Activated T-cell treated with anti-CD3 and anti-CD28 coated beads, Interleukin-2, amount 50 U/mL, for 48 hours (primary cell): ENCODE measurements around the gene FLACC1.

Experiments
- DNase-seq, 2 experiments: peaks; one replicate each; pipeline ENCODE4 v3.0.0-alpha.2; 2020

The FLACC1 gene

GRCh38 chr2:201275069-201275468 lies 82.1 kb downstream of the FLACC1 start:
- no peak for DNase-seq

- DNase-seq, result no peak
These were observed 83.7 kb downstream of the FLACC1 start for GRCh38 chr2:201273330-201273983.

GRCh38 chr2:201271917-201272316 lies 85.2 kb downstream of the FLACC1 start:
- no peak for DNase-seq

- DNase-seq, result no peak
These were observed 86.7 kb downstream of the FLACC1 start for GRCh38 chr2:201270293-201271001.

- DNase-seq, result no peak
These were observed 87.4 kb downstream of the FLACC1 start for GRCh38 chr2:201269764-201270163.

- DNase-seq, result no peak
These were observed 89.7 kb downstream of the FLACC1 start for GRCh38 chr2:201267278-201268030.

GRCh38 chr2:201266629-201267028 lies 90.5 kb downstream of the FLACC1 start:
- no peak for DNase-seq

GRCh38 chr2:201264472-201265173 lies 92.5 kb downstream of the FLACC1 start:
- DNase-seq, result no peak

GRCh38 chr2:201263779-201264178 lies 93.4 kb downstream of the FLACC1 start:
- no peak for DNase-seq

- DNase-seq, result no peak
These were observed 94.4 kb downstream of the FLACC1 start for GRCh38 chr2:201262718-201263117.

- no peak for DNase-seq
These were observed 95.2 kb downstream of the FLACC1 start for GRCh38 chr2:201261906-201262305.

GRCh38 chr2:201261471-201261870 lies 95.7 kb downstream of the FLACC1 start:
- DNase-seq, result peak; percentile 65 to 71

- DNase-seq, result peak; percentile 73 to 74
These were observed 96.8 kb downstream of the FLACC1 start, which contains the start of gene CASP8 for GRCh38 chr2:201260302-201260800. Gene CASP8, plus strand, starts transcription at chr2:201260536. Its CDS starts 5,951 bp downstream, at chr2:201266487.

GRCh38 chr2:201258666-201259615 lies 98.2 kb downstream of the FLACC1 start:
- no peak for DNase-seq

GRCh38 chr2:201257956-201258665 lies 99.0 kb downstream of the FLACC1 start:
- DNase-seq, result peak; percentile 91

GRCh38 chr2:201257381-201257955 lies 99.7 kb downstream of the FLACC1 start:
- peak; percentile 56 to 64 for DNase-seq

- peak in 1 of 2 experiments; percentile 12 for DNase-seq
These were observed 101.1 kb downstream of the FLACC1 start for GRCh38 chr2:201256082-201256481.

GRCh38 chr2:201255408-201256033 lies 101.6 kb downstream of the FLACC1 start:
- DNase-seq, result peak in 1 of 2 experiments; percentile 15

- DNase-seq, result peak in 1 of 2 experiments; percentile 23
These were observed 102.9 kb downstream of the FLACC1 start for GRCh38 chr2:201254081-201254730.
